Measurements from ENCODE around the gene FBXO42.
"Not testable (repeated sequence)": the region's sequence is repeated elsewhere in the genome, so short reads cannot be mapped to it uniquely, and the experiment has no call there.

Gene FBXO42

GRCh38 chr1:16241221-16241708 lies 111.0 kb downstream of the FBXO42 start:
- DNase-seq = no peak

GRCh38 chr1:16239972-16240491 lies 112.2 kb downstream of the FBXO42 start:
- no peak for DNase-seq

GRCh38 chr1:16237343-16237830 lies 114.9 kb downstream of the FBXO42 start:
- DNase-seq = no peak

GRCh38 chr1:16236511-16237342 lies 115.6 kb downstream of the FBXO42 start, which contains the start of gene CPLANE2:
TSS of gene CPLANE2 (minus strand) at chr1:16237183. CDS start at chr1:16236742, 441 bp downstream.
- peak; percentile 92 to 96 for DNase-seq

GRCh38 chr1:16235944-16236510 lies 116.3 kb downstream of the FBXO42 start:
- DNase-seq = peak; percentile 61 to 76

- no peak for DNase-seq
These were observed 116.9 kb downstream of the FBXO42 start for GRCh38 chr1:16235347-16235746.

GRCh38 chr1:16233431-16233830 lies 118.8 kb downstream of the FBXO42 start:
- no peak for DNase-seq

GRCh38 chr1:16232316-16232710 lies 120.0 kb downstream of the FBXO42 start:
- no peak for DNase-seq

GRCh38 chr1:16231331-16232315 lies 120.7 kb downstream of the FBXO42 start:
- peak in 1 of 2 experiments; percentile 11 for DNase-seq

GRCh38 chr1:16230744-16231143 lies 121.5 kb downstream of the FBXO42 start:
- no peak for DNase-seq

GRCh38 chr1:16229976-16230740 lies 122.1 kb downstream of the FBXO42 start:
- DNase-seq = no peak

- DNase-seq = no peak
These were observed 125.6 kb downstream of the FBXO42 start for GRCh38 chr1:16226490-16227179.

GRCh38 chr1:16226129-16226489 lies 126.2 kb downstream of the FBXO42 start:
- no peak for DNase-seq

- DNase-seq = peak in 1 of 2 experiments; percentile 52
These were observed 127.8 kb downstream of the FBXO42 start for GRCh38 chr1:16224472-16224871.

- DNase-seq = not testable (repeated sequence)
These were observed 129.6 kb downstream of the FBXO42 start for GRCh38 chr1:16222716-16223115.

- no peak for DNase-seq
These were observed 130.8 kb downstream of the FBXO42 start for GRCh38 chr1:16221499-16221898.

GRCh38 chr1:16219968-16220500 lies 132.2 kb downstream of the FBXO42 start:
- DNase-seq = no peak

GRCh38 chr1:16218674-16219071 lies 133.6 kb downstream of the FBXO42 start:
- no peak for DNase-seq

GRCh38 chr1:16218014-16218673 lies 134.1 kb downstream of the FBXO42 start:
- no peak for DNase-seq
